Measurements from ENCODE around the gene TBC1D16. TPM values are rescaled to one million over a fixed set of nuclear protein-coding genes. Genes with fewer than 3 reads are reported as not detected.
A peak's percentile ranks its signal among the peaks of the same experiment; 100 is the strongest.

The TBC1D16 gene
- total and polyA plus RNA-seq, 2 donors (not counting 1 experiment from before 2014, with no cell fraction given) = 0.82 to 2.7 TPM

GRCh38 chr17:79928502-79929256 is 107.0 kb downstream of the TBC1D16 start:
- TF ChIP-seq EZH2 (IDR thresholded peaks at IDR 0.05; ENCODE audit: borderline replicate concordance, insufficient read depth, low read depth, low read length, poor library complexity, severe bottlenecking) (no peak), CTCF (IDR thresholded peaks at IDR 0.05) (no peak)
- Histone ChIP-seq H3K4me3 (ENCODE audit: control extremely low read depth in 1 of 5, extremely low read depth in 1 of 5, insufficient read depth in 1 of 5, low read depth in 2 of 5, low read length in 4 of 5) (no peak overlapping the region), H3K27me3 (replicated peaks in 1 of 4; ENCODE audit: control extremely low read depth in 1 of 4, control insufficient read depth in 3 of 4, insufficient read depth in 4 of 4, low read length in 3 of 4) (peaks cover 0 to 33% (median 12%) of the 10 kb centered on the region in 4 experiments), H4K20me1 (ENCODE audit: control insufficient read depth, insufficient read depth, low read length, poor library complexity, severe bottlenecking) (no peaks in the 10 kb centered on the region), H3K36me3 (replicated peaks in 1 of 2; ENCODE audit: control extremely low read depth in 1 of 2, control insufficient read depth in 1 of 2, extremely low read depth in 1 of 2, insufficient read depth in 2 of 2, low read length in 1 of 2) (no peaks in the 10 kb centered on the region), H3K27ac (ENCODE audit: low read length in 2 of 2) (no peak overlapping the region), H3K79me2 (ENCODE audit: control insufficient read depth, insufficient read depth, low read length) (no peaks in the 10 kb centered on the region), H3K9ac (ENCODE audit: low read length) (no peak overlapping the region), H3K9me3 (ENCODE audit: control extremely low read depth in 1 of 3, control insufficient read depth in 2 of 3, insufficient read depth in 1 of 3, low read length in 2 of 3) (no peaks in the 10 kb centered on the region), H3K4me2 (replicated peaks; ENCODE audit: low read depth, low read length, poor library complexity, severe bottlenecking) (no peak overlapping the region), H2AFZ (ENCODE audit: insufficient read depth, low read depth, low read length, poor library complexity, severe bottlenecking) (no peak overlapping the region), H3K4me1 (ENCODE audit: control insufficient read depth in 2 of 2, insufficient read depth in 2 of 2, low read length in 2 of 2) (peaks cover 22 to 46% of the 10 kb centered on the region in 2 donors)
- H3K4me3 Mint-ChIP-seq = no peak overlapping the region
- 81% methylated on average over 13 of the region's 16 CpGs for WGBS (ENCODE audit: insufficient coverage)
- peaks cover 9% of the 10 kb centered on the region for H3K27me3 Mint-ChIP-seq
- DNase-seq = no peak
- no peaks in the 10 kb centered on the region for H3K9me3 Mint-ChIP-seq (ENCODE audit: insufficient read depth)
- peaks cover 39% of the 10 kb centered on the region for H3K4me1 Mint-ChIP-seq
- H3K27ac Mint-ChIP-seq = peak overlapping the region; percentile 61
- no peak for ATAC-seq (ENCODE audit: low read depth)
- POLR2A ChIA-PET = no interaction called here
- intact Hi-C loops (cut with micrococcal nuclease) = no loop called here
- CTCF ChIA-PET = no interaction called here

All from B cell (primary cell).